A549 (cell line): ENCODE measurements around the gene TTLL1. TPM values are rescaled to one million over a fixed set of nuclear protein-coding genes. Genes with fewer than 3 reads are reported as not detected.
A peak's percentile ranks its signal among the peaks of the same experiment; 100 is the strongest.

Experiments
- ATAC-seq, 2 experiments: fragments of 200-7000 bp in 1 of 2; fragments of >200 bp in 1 of 2; cut with Nextera tagmentation in 1 of 2; cut with Tn5 transposase in 1 of 2; 3 replicates each; pipeline versions ENCODE4 v1.8.0 to v1.9.1; 2018 to 2020; ENCODE audit warnings: mild to moderate bottlenecking in 1 of 2, moderate library complexity in 1 of 2
- CTCF ChIA-PET: fragments of 300-600 bp; sonication (Branson Sonifier 250); formaldehyde crosslinking; extraction: SDS; loops from one replicate; lab custom pipeline; 2021; ENCODE audit warnings: antibody characterized with exemption, inconsistent platforms; lab: Yijun Ruan, JAX
- POLR2A ChIA-PET: fragments of 350-600 bp; formaldehyde crosslinking; extraction: SDS; loops from one replicate; lab custom pipeline; 2021; ENCODE audit warnings: antibody characterized with exemption, inconsistent platforms; lab: Yijun Ruan, JAX
- DNase-seq, 2 experiments: peaks; one replicate each; pipeline versions ENCODE4 v3.0.0 to v3.0.0-alpha.2; 2011 to 2016; ENCODE audit warnings: low read depth in 1 of 2, low spot score in 1 of 2
- FAIRE-seq: peaks from 2 replicates; lab custom pipeline; 2011; peaks lifted over from hg19 to GRCh38; lab: Jason Lieb, UNC
- H3K27ac ChIP-seq, 2 experiments: fragments of >200 bp; sonication (Bioruptor Twin); formaldehyde crosslinking; 3 replicates each; pipeline ENCODE4 v1.5.1; 2016 to 2017
- H3K4me1 ChIP-seq: fragments of >200 bp; sonication (Bioruptor Twin); formaldehyde crosslinking; 3 replicates; pipeline ENCODE4 v1.6.1; 2016
- H3K4me2 ChIP-seq: fragments of >200 bp; sonication (Bioruptor Twin); formaldehyde crosslinking; 3 replicates; pipeline ENCODE4 v1.6.1; 2016
- H3K4me3 ChIP-seq: fragments of >200 bp; sonication (Bioruptor Twin); formaldehyde crosslinking; 3 replicates; pipeline ENCODE4 v1.5.1; 2016
- H3K9me3 ChIP-seq: fragments of >200 bp; sonication (Bioruptor Twin); formaldehyde crosslinking; 3 replicates; pipeline ENCODE4 v1.6.1; 2016
- CBX8 ChIP-seq: fragments of 200-600 bp; sonication (generic); IDR thresholded peaks from 2 replicates; pipeline ENCODE4 v1.6.1; 2016
- CEBPB ChIP-seq, 2 experiments: fragments of >200 bp in 1 of 2; sonication (Bioruptor Twin) in 1 of 2; formaldehyde crosslinking in 1 of 2; IDR thresholded peaks; 2 replicates each; pipeline ENCODE4 v1.6.1; 2012 to 2016
- CHD4 ChIP-seq: fragments of 200-600 bp; sonication (generic); IDR thresholded peaks from 2 replicates; pipeline ENCODE4 v1.6.1; 2016; ENCODE audit warnings: antibody characterized with exemption, mild to moderate bottlenecking, borderline replicate concordance
- EHF ChIP-seq: fragments of 250-450 bp; sonication (Bioruptor Pico); IDR thresholded peaks from 2 replicates; pipeline ENCODE4 v1.5.0; 2020; ENCODE audit warnings: mild to moderate bottlenecking
- EHMT2 ChIP-seq: fragments of 200-600 bp; sonication (generic); IDR thresholded peaks from 2 replicates; pipeline ENCODE4 v1.6.1; 2016; ENCODE audit warnings: antibody characterized with exemption, low read depth, mild to moderate bottlenecking, moderate library complexity
- ESRRA ChIP-seq: fragments of 150-350 bp; IDR thresholded peaks from 2 replicates; pipeline ENCODE4 v1.6.1; 2014; ENCODE audit warnings: mild to moderate bottlenecking, low read length, borderline replicate concordance
- FOSL2 ChIP-seq, 2 experiments: fragments of 450-650 bp in 1 of 2; fragments of >200 bp in 1 of 2; sonication (Bioruptor Twin) in 1 of 2; formaldehyde crosslinking; IDR thresholded peaks; 2 replicates each; pipeline versions ENCODE4 v1.5.0 to v1.6.1; 2016 to 2020; ENCODE audit warnings: mild to moderate bottlenecking in 1 of 2, moderate library complexity in 1 of 2
- GATA3 ChIP-seq: IDR thresholded peaks from 2 replicates; pipeline ENCODE4 v1.6.1; 2012; ENCODE audit warnings: borderline replicate concordance
- HDAC2 ChIP-seq: fragments of 200-600 bp; sonication (generic); IDR thresholded peaks from 2 replicates; pipeline ENCODE4 v1.6.1; 2016
- HEYL ChIP-seq: fragments of 250-450 bp; sonication (Bioruptor Pico); IDR thresholded peaks from 2 replicates; pipeline ENCODE4 v1.8.0; 2021; ENCODE audit warnings: mild to moderate bottlenecking, moderate library complexity
- JUNB ChIP-seq: fragments of >200 bp; sonication (Bioruptor Twin); formaldehyde crosslinking; IDR thresholded peaks from 2 replicates; pipeline ENCODE4 v1.6.1; 2016
- MYC ChIP-seq: IDR thresholded peaks from 2 replicates; pipeline ENCODE4 v1.6.1; 2012; ENCODE audit warnings: mild to moderate bottlenecking, inconsistent platforms, low read length, improper control_type of control experiment, borderline replicate concordance
- NFE2L2 ChIP-seq: fragments of 150-350 bp; conservative IDR thresholded peaks from 2 replicates; pipeline ENCODE4 v1.6.1; 2014; ENCODE audit warnings: low read length
- NPAS2 ChIP-seq: fragments of 250-450 bp; sonication (Bioruptor Pico); IDR thresholded peaks from 2 replicates; pipeline ENCODE4 v1.8.0; 2022; ENCODE audit warnings: mild to moderate bottlenecking, moderate library complexity, borderline replicate concordance
- POLR2A ChIP-seq: IDR thresholded peaks from 2 replicates; pipeline ENCODE4 v1.6.1; 2012; ENCODE audit warnings: mild to moderate bottlenecking, low read length
- RAD21 ChIP-seq, 2 experiments: fragments of >200 bp in 1 of 2; sonication (Bioruptor Twin) in 1 of 2; formaldehyde crosslinking in 1 of 2; IDR thresholded peaks in 1 of 2; conservative IDR thresholded peaks in 1 of 2; 2 replicates in 1 of 2; 3 replicates in 1 of 2; pipeline ENCODE4 v1.6.1; 2012 to 2018; ENCODE audit warnings: inconsistent platforms in 1 of 2
- RCOR1 ChIP-seq: fragments of 150-350 bp; IDR thresholded peaks from 2 replicates; pipeline ENCODE4 v1.6.1; 2014; ENCODE audit warnings: antibody characterized with exemption, low read length, low read depth
- TP53 ChIP-seq: fragments of 250-450 bp; sonication (Bioruptor Pico); IDR thresholded peaks from 2 replicates; pipeline ENCODE4 v1.5.0; 2021; ENCODE audit warnings: mild to moderate bottlenecking, moderate library complexity
- ZFP36 ChIP-seq: fragments of 450-650 bp; IDR thresholded peaks from 2 replicates; pipeline ENCODE4 v1.6.1; 2014; ENCODE audit warnings: borderline replicate concordance; ENCODE audit not compliant: partially characterized antibody
- ZNF302 ChIP-seq: fragments of 250-450 bp; sonication (Bioruptor Pico); IDR thresholded peaks from 2 replicates; pipeline ENCODE4 v1.9.0; 2021; ENCODE audit warnings: inconsistent platforms, mild to moderate bottlenecking, moderate library complexity
- WGBS: methylation state at CpG from one replicate; pipeline ENCODE4 v1.1.6; 2017; ENCODE audit errors: missing lambda C conversion rate; 5-methylcytosine and 5-hydroxymethylcytosine counted together
- polyA plus RNA-seq, 4 experiments: library from polyadenylated mRNA; depleted of rRNA in 3 of 4; stranded (reverse); fragments of >200 nt; fragmentation: RNase III in 1 of 4; extraction: RNeasy Plus Mini Kit Qiagen cat#74134 plus additional on column Dnase treatment in 1 of 4; gene quantifications; 2 replicates in 3 of 4; 3 replicates in 1 of 4; pipeline ENCODE4 v1.2.3, GENCODE V29; 2011 to 2017
- TF ChIP-seq, protein P1 (sequence below): fragments of 250-450 bp; sonication (Bioruptor Pico); IDR thresholded peaks from 2 replicates; pipeline ENCODE4 v1.5.0; 2020; ENCODE audit warnings: low read depth, mild to moderate bottlenecking, moderate library complexity
- TF ChIP-seq, protein P2 (sequence below): fragments of >200 bp; sonication (Bioruptor Twin); formaldehyde crosslinking; IDR thresholded peaks from 2 replicates; pipeline ENCODE4 v1.6.1; 2016
- TF ChIP-seq, protein P3 (sequence below): fragments of >200 bp; sonication (Bioruptor Twin); formaldehyde crosslinking; IDR thresholded peaks from 3 replicates; pipeline ENCODE4 v1.5.1; 2016
- TF ChIP-seq, protein P4 (sequence below): IDR thresholded peaks from 2 replicates; pipeline ENCODE4 v1.6.1; 2012; ENCODE audit warnings: low read depth, borderline replicate concordance
- TF ChIP-seq, protein P5 (sequence below): fragments of 450-650 bp; IDR thresholded peaks from 2 replicates; pipeline ENCODE4 v1.6.1; 2014; ENCODE audit warnings: antibody characterized with exemption

Gene TTLL1
- polyA plus RNA-seq, 2 of the 4 experiments (the other 2 are of a cell fraction), result 2.3 to 5.0 TPM

DNA sequence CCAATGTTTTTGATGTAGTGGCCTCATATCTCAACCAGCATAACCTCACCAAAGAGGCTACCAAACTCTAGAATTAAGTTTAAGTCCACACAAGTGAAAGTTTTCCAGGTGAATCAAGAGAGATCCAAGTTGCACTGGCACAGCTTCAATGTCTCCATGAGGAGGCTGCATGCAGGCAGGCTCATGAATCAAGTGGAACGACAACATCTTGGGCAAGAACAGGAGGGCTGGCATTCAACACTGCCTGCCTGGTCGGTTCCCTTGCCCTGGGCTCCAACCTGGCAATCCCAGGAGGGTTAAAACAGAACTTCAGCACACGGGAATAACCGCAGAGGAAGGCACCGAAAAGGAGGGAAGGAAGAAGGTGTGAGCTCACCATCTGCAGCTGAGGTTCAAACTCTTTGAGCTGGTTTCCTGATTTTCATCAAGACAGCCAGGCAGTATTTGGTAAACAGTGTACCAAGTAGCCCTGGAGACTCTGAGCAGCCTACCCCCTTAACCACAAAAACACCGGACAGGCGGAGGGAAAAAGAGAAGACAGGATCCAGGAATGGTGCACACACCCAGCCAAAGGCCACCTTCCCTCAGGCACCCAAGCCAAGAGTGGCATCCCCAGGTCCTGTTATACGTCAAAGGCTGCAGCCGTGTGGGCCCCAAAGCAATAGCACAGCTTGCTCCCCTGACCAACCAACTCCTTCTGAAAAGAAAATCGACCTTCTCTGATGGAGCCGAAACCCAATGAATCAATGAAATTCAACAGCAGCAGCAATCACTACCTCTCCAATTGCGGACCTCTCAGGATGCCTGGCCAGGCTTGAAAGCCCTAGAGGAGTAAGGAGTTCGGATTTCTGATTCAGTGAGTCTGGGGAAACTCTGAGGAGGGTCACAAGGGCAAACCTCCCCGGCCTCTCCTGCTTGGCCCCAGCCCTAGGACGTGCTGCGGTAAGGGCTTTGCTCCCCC lies 75.6 kb downstream of the TTLL1 start:
- Histone ChIP-seq H3K4me2 (peak overlapping the region; percentile 99), H3K27ac (peak overlapping the region; percentile 90 to 93), H3K4me1 (peaks cover 55% of the 10 kb centered on the region), H3K9me3 (no peaks in the 10 kb centered on the region), H3K4me3 (peak overlapping the region; percentile 92)
- WGBS, result 22% methylated on average over 12 of the region's 16 CpGs
- CTCF ChIA-PET, result interaction anchor here (0.6 to 2.3 kb wide), 3 partner anchors 20 to 464 kb away, joined by 3 to 11 read pairs (median 3); no protein-coding TSS in a partner anchor
- TF ChIP-seq CEBPB (IDR thresholded peaks at IDR 0.05), result no peak
- no peak for TF ChIP-seq ZFP36
- no peak for TF ChIP-seq NPAS2 (CRISPR knock-in tag)
- TF ChIP-seq HDAC2, result no peak
- TF ChIP-seq NFE2L2, result no peak
- no peak for TF ChIP-seq ZNF302
- TF ChIP-seq, protein P1, sequence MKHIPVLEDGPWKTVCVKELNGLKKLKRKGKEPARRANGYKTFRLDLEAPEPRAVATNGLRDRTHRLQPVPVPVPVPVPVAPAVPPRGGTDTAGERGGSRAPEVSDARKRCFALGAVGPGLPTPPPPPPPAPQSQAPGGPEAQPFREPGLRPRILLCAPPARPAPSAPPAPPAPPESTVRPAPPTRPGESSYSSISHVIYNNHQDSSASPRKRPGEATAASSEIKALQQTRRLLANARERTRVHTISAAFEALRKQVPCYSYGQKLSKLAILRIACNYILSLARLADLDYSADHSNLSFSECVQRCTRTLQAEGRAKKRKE, result no peak
- TF ChIP-seq, protein P2, sequence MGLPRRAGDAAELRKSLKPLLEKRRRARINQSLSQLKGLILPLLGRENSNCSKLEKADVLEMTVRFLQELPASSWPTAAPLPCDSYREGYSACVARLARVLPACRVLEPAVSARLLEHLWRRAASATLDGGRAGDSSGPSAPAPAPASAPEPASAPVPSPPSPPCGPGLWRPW, result no peak
- TF ChIP-seq GATA3, result no peak
- no peak for TF ChIP-seq ESRRA
- no peak for TF ChIP-seq RCOR1
- TF ChIP-seq POLR2A, result no peak
- FAIRE-seq, result no peak
- POLR2A ChIA-PET, result interaction anchor here (0.7 to 3.1 kb wide), 4 partner anchors 8 to 23 kb away, joined by 4 to 25 read pairs (median 13); no protein-coding TSS in a partner anchor
- DNase-seq, result no peak
- peak; percentile 3 to 5; a peak in 4 of 6 replicates for ATAC-seq

DNA sequence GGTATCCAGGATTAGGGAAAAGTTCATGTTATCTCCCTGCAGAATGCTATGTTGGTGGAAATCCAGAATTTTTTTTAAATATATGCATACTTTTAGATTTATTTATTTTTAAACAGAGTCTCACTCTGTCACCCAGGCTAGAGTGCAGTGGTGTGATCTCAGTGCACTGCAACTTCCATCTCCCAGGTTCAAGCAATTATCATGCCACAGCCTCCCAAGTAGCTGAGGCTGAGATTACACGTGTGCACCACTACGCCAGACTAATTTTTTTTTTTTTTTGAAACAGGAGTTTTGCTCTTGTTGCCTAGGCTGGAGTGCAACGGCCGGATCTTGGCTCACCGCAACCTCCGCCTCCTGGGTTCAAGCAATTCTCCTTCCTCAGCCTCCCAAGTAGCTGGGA lies 76.8 kb downstream of the TTLL1 start:
- CTCF ChIA-PET, result interaction anchor here (1.3 to 2.3 kb wide), 2 partner anchors 22 kb away, joined by 3 to 11 read pairs; no protein-coding TSS in a partner anchor
- H3K4me3 ChIP-seq, result no peak overlapping the region
- no peak for TF ChIP-seq TP53 (CRISPR knock-in tag)
- TF ChIP-seq HDAC2, result no peak
- no peak for TF ChIP-seq ESRRA
- no peak for TF ChIP-seq FOSL2 (IDR thresholded peaks at IDR 0.05)
- TF ChIP-seq FOSL2 (CRISPR knock-in tag; IDR thresholded peaks at IDR 0.05), result no peak
- FAIRE-seq (no peak), DNase-seq (no peak), ATAC-seq (no peak)
- H3K9me3 ChIP-seq, result no peaks in the 10 kb centered on the region
- no peak overlapping the region for H3K27ac ChIP-seq
- H3K4me2 ChIP-seq, result no peak overlapping the region; the same call in 2 of the 3 replicates
- H3K4me1 ChIP-seq, result peaks cover 55% of the 10 kb centered on the region
- POLR2A ChIA-PET, result no interaction called here
- 96% methylated on average over 3 of the region's 6 CpGs for WGBS

DNA sequence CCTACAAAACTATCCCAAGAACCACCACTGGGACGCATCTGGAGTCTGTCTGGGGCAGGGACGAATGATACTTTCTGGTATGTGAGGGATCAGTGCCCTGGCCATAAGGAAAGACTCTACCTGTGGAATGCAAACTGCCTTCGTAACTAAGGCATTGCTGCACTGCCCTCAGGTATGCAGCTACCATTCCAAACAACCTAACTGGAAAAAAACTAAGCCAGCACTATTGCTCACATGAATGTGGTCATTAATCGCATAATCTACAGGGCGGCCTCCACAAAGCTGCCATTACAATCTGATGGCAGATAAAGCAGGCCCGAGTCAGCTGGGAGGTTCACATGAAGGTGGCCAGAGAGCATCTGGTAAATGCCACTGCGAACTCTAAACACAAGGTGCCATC lies 78.1 kb downstream of the TTLL1 start:
- WGBS, result 84% methylated on average over 7 of the region's 7 CpGs
- FAIRE-seq (no peak), ATAC-seq (no peak)
- CTCF ChIA-PET, result no interaction called here
- H3K4me3 ChIP-seq, result no peak overlapping the region
- TF ChIP-seq MYC, result no peak
- TF ChIP-seq, protein P3, sequence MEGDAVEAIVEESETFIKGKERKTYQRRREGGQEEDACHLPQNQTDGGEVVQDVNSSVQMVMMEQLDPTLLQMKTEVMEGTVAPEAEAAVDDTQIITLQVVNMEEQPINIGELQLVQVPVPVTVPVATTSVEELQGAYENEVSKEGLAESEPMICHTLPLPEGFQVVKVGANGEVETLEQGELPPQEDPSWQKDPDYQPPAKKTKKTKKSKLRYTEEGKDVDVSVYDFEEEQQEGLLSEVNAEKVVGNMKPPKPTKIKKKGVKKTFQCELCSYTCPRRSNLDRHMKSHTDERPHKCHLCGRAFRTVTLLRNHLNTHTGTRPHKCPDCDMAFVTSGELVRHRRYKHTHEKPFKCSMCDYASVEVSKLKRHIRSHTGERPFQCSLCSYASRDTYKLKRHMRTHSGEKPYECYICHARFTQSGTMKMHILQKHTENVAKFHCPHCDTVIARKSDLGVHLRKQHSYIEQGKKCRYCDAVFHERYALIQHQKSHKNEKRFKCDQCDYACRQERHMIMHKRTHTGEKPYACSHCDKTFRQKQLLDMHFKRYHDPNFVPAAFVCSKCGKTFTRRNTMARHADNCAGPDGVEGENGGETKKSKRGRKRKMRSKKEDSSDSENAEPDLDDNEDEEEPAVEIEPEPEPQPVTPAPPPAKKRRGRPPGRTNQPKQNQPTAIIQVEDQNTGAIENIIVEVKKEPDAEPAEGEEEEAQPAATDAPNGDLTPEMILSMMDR, result no peak
- TF ChIP-seq HEYL (CRISPR knock-in tag), result no peak
- TF ChIP-seq FOSL2 (IDR thresholded peaks at IDR 0.05), result no peak
- no peak for TF ChIP-seq FOSL2 (CRISPR knock-in tag; IDR thresholded peaks at IDR 0.05)
- no peak for TF ChIP-seq ZFP36
- TF ChIP-seq CHD4, result no peak
- no peak for TF ChIP-seq EHF (CRISPR knock-in tag)
- TF ChIP-seq RAD21 (conservative IDR thresholded peaks at IDR 0.05 in 1 of 2, IDR thresholded peaks at IDR 0.05 in 1 of 2), result no peak
- no peak for TF ChIP-seq TP53 (CRISPR knock-in tag)
- TF ChIP-seq EHMT2, result no peak
- TF ChIP-seq, protein P4, sequence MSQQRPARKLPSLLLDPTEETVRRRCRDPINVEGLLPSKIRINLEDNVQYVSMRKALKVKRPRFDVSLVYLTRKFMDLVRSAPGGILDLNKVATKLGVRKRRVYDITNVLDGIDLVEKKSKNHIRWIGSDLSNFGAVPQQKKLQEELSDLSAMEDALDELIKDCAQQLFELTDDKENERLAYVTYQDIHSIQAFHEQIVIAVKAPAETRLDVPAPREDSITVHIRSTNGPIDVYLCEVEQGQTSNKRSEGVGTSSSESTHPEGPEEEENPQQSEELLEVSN, result no peak
- no peak for TF ChIP-seq POLR2A
- TF ChIP-seq, protein P5, sequence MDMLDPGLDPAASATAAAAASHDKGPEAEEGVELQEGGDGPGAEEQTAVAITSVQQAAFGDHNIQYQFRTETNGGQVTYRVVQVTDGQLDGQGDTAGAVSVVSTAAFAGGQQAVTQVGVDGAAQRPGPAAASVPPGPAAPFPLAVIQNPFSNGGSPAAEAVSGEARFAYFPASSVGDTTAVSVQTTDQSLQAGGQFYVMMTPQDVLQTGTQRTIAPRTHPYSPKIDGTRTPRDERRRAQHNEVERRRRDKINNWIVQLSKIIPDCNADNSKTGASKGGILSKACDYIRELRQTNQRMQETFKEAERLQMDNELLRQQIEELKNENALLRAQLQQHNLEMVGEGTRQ, result no peak
- TF ChIP-seq, protein P1, result no peak
- no peak for TF ChIP-seq CBX8
- no peak for TF ChIP-seq JUNB
- TF ChIP-seq, all 56 proteins: peak for 0
- H3K4me2 ChIP-seq, result peak overlapping the region; percentile 23; the same call in 1 of the 3 replicates
- no peaks in the 10 kb centered on the region for H3K9me3 ChIP-seq
- DNase-seq, result no peak
- peaks cover 67% of the 10 kb centered on the region for H3K4me1 ChIP-seq
- no peak overlapping the region for H3K27ac ChIP-seq
- POLR2A ChIA-PET, result no interaction called here
